HepG2 (cell line): ENCODE results near the gene PLCB2. TPM values are rescaled to one million over a fixed set of nuclear protein-coding genes. Genes with fewer than 3 reads are reported as not detected.

Source experiments
- ATAC-seq: fragments of 200-7000 bp; cut with Tn5 transposase; 3 replicates; pipeline ENCODE4 v1.9.1; 2020; ENCODE audit warnings: mild to moderate bottlenecking, moderate library complexity
- BruUV-seq: library from RNA; stranded (reverse); fragments of 400-500 nt; replicated peaks from 2 replicates; lab custom pipeline; 2021; lab: Mats Ljungman, UMichigan
- CTCF ChIA-PET: fragments of 300-600 bp; formaldehyde crosslinking; extraction: SDS; loops from one replicate; lab custom pipeline; 2021; ENCODE audit warnings: low total read pairs, inconsistent platforms, low intra/inter-chr PET ratio; lab: Yijun Ruan, JAX
- POLR2A ChIA-PET: fragments of 350-600 bp; sonication (Branson Sonifier 250); formaldehyde crosslinking; loops from one replicate; lab custom pipeline; 2020; ENCODE audit warnings: antibody characterized with exemption, inconsistent platforms; lab: Yijun Ruan, JAX
- DNase-seq: peaks from one replicate; pipeline ENCODE4 v3.0.0-alpha.2; 2015; ENCODE audit warnings: low spot score
- FAIRE-seq: peaks from 3 replicates; lab custom pipeline; 2011; peaks lifted over from hg19 to GRCh38; lab: Jason Lieb, UNC
- H2AFZ ChIP-seq: one replicate; pipeline ENCODE4 v1.6.1; 2011; ENCODE audit warnings: low read length, inconsistent platforms
- H3K27ac ChIP-seq: fragments of 300-600 bp; 3 replicates; pipeline ENCODE4 v1.8.0; 2011; ENCODE audit warnings: mixed run types, mild to moderate bottlenecking, mixed read lengths, low read length, inconsistent platforms; ENCODE audit not compliant: insufficient read depth; ENCODE audit errors: extremely low read length
- H3K27me3 ChIP-seq, 2 experiments: fragments of 200-600 bp in 1 of 2; 2 replicates in 1 of 2; 3 replicates in 1 of 2; pipeline versions ENCODE4 v1.6.0 to v1.8.0; 2011; ENCODE audit warnings: low read length in 2 of 2, mild to moderate bottlenecking in 2 of 2, moderate library complexity in 2 of 2, inconsistent platforms in 1 of 2; ENCODE audit not compliant: insufficient read depth in 2 of 2, control insufficient read depth in 1 of 2
- H3K36me3 ChIP-seq, 2 experiments: fragments of 200-600 bp in 1 of 2; replicated peaks in 1 of 2; 2 replicates in 1 of 2; 3 replicates in 1 of 2; pipeline versions ENCODE4 v1.5.1 to v1.8.0; 2011; ENCODE audit warnings: low read length in 2 of 2, inconsistent platforms in 1 of 2; ENCODE audit not compliant: insufficient read depth in 2 of 2, control insufficient read depth in 1 of 2
- H3K4me1 ChIP-seq: 2 replicates; pipeline ENCODE4 v1.5.1; 2012; ENCODE audit warnings: low read length, inconsistent platforms; ENCODE audit not compliant: insufficient read depth
- H3K4me2 ChIP-seq: 2 replicates; pipeline ENCODE4 v1.6.0; 2011; ENCODE audit warnings: low read depth, low read length, inconsistent platforms
- H3K4me3 ChIP-seq, 3 experiments: fragments of 200-600 bp in 1 of 3; sonication (generic), shearing (Covaris generic) in 1 of 3; replicated peaks in 1 of 3; 2 replicates each; pipeline ENCODE4 v1.5.1; 2011 to 2016; ENCODE audit warnings: low read length in 3 of 3, inconsistent platforms in 2 of 3, low read depth in 2 of 3, mild to moderate bottlenecking in 2 of 3, control low read depth in 1 of 3, mixed read lengths in 1 of 3; ENCODE audit not compliant: insufficient read depth in 1 of 3
- H3K79me2 ChIP-seq: one replicate; pipeline ENCODE4 v1.6.1; 2011; ENCODE audit warnings: low read length, inconsistent platforms; ENCODE audit not compliant: insufficient read depth
- H3K9ac ChIP-seq: 2 replicates; pipeline ENCODE4 v1.6.0; 2011; ENCODE audit warnings: mild to moderate bottlenecking, low read depth, low read length, inconsistent platforms; ENCODE audit not compliant: insufficient read depth
- H3K9me3 ChIP-seq: 2 replicates; pipeline ENCODE4 v1.5.1; 2012; ENCODE audit warnings: mild to moderate bottlenecking, low read length
- H4K20me1 ChIP-seq: 2 replicates; pipeline ENCODE4 v1.6.0; 2011; ENCODE audit warnings: inconsistent platforms, mild to moderate bottlenecking, low read length, moderate library complexity; ENCODE audit not compliant: insufficient read depth
- ARNT ChIP-seq: fragments of 450-650 bp; IDR thresholded peaks from 2 replicates; pipeline ENCODE4 v1.6.1; 2017
- ELF3 ChIP-seq: IDR thresholded peaks from 2 replicates; pipeline ENCODE4 v1.6.1; 2016; ENCODE audit warnings: missing genetic modification reagents, missing compliant biosample characterization
- GATA4 ChIP-seq: sonication (generic); IDR thresholded peaks from 2 replicates; pipeline ENCODE4 v1.6.1; 2016; ENCODE audit warnings: antibody characterized with exemption, low read depth, borderline replicate concordance
- HMGXB3 ChIP-seq: sonication (generic); formaldehyde crosslinking; IDR thresholded peaks from 2 replicates; pipeline ENCODE4 v1.4.0; 2020; ENCODE audit warnings: missing genetic modification reagents, borderline replicate concordance
- POLR2G ChIP-seq: fragments of 200-400 bp; formaldehyde crosslinking; IDR thresholded peaks from 2 replicates; pipeline ENCODE4 v1.6.1; 2018; ENCODE audit warnings: mild to moderate bottlenecking, low read depth, low read length, moderate library complexity
- ZBTB8A ChIP-seq: sonication (generic); formaldehyde crosslinking; IDR thresholded peaks from 2 replicates; pipeline ENCODE4 v1.4.0; 2020; ENCODE audit warnings: mild to moderate bottlenecking, low read depth, missing genetic modification reagents, borderline replicate concordance
- ZFP62 ChIP-seq: sonication (generic); formaldehyde crosslinking; IDR thresholded peaks from 2 replicates; pipeline ENCODE4 v1.4.0; 2020; ENCODE audit warnings: missing genetic modification reagents
- ZNF20 ChIP-seq: sonication (generic); formaldehyde crosslinking; IDR thresholded peaks from 2 replicates; pipeline ENCODE4 v1.4.0; 2020; ENCODE audit warnings: mild to moderate bottlenecking, moderate library complexity, missing genetic modification reagents
- ZNF546 ChIP-seq: sonication (generic); formaldehyde crosslinking; conservative IDR thresholded peaks from 2 replicates; pipeline ENCODE4 v1.8.1; 2023; ENCODE audit warnings: mild to moderate bottlenecking, missing genetic modification reagents
- WGBS: methylation state at CpG from one replicate; pipeline ENCODE4 v1.1.6; 2017; ENCODE audit warnings: low lambda C conversion rate; 5-methylcytosine and 5-hydroxymethylcytosine counted together
- in situ Hi-C: cut with HindIII; loops from 2 replicates; pipeline ENCODE4 v1.10.0; 2017; ENCODE audit warnings: low pct_unique_long_range_greater_than_20kb; ENCODE audit not compliant: extremely low pct_ligation_motif_present
- intact Hi-C: fragments of 100-400 bp; cut with micrococcal nuclease; formaldehyde crosslinking; loops from one replicate; pipeline ENCODE4 v1.10.0; 2022; ENCODE audit not compliant: unreplicated experiment
- polyA plus RNA-seq, 8 experiments: library from polyadenylated mRNA; depleted of rRNA in 3 of 8; stranded (reverse) in 7 of 8; unstranded in 1 of 8; fragments of >200 nt; fragmentation: Illumina TruSeq in 4 of 8; extraction: Trizol in 4 of 8; gene quantifications; 2 replicates each; pipeline versions ENCODE4 v1.2.1 to v1.2.3, GENCODE V29; 2011 to 2016; ENCODE audit warnings: low read depth in 4 of 8, missing spikeins in 1 of 8, mixed read lengths in 1 of 8; ENCODE audit not compliant: insufficient read depth in 1 of 8
- total RNA-seq, 5 experiments: library from RNA; depleted of rRNA; stranded (reverse); fragments of >200 nt; fragmentation: Illumina TruSeq; extraction: Trizol; gene quantifications; 2 replicates each; pipeline ENCODE4 v1.2.3, GENCODE V29; 2016; ENCODE audit warnings: low read depth in 1 of 5

The PLCB2 gene
- total and polyA plus RNA-seq, 2 of the 13 experiments (the other 11 are each of a cell fraction or from before 2014, with no cell fraction given): 0.11 TPM; not detected in 1

- no peak for TF ChIP-seq ZBTB8A (CRISPR knock-in tag)
Measured at GRCh38 chr15:40286794-40287193, 20.9 kb downstream of the PLCB2 start (continued).

GRCh38 chr15:40286061-40286532 lies 21.6 kb downstream of the PLCB2 start:
- Histone ChIP-seq H2AFZ (no peak overlapping the region), H3K4me1 (0 out of 2 replicates have a peak, but pooled peaks cover 3% of the 10 kb centered on the region), H3K36me3 (no peaks in the 10 kb centered on the region), H3K9ac (no peak overlapping the region), H3K27me3 (peaks cover 20 to 89% of the 10 kb centered on the region in 2 experiments), H4K20me1 (no peaks in the 10 kb centered on the region), H3K27ac (no peak overlapping the region), H3K4me2 (no peak overlapping the region), H3K79me2 (no peaks in the 10 kb centered on the region), H3K4me3 (no peak overlapping the region), H3K9me3 (no peaks in the 10 kb centered on the region)
- in situ Hi-C loops (no loop called here), intact Hi-C loops (no loop called here)
- ChIA-PET POLR2A (no interaction called here), CTCF (no interaction called here)
- DNase-seq (no peak), ATAC-seq (no peak), FAIRE-seq (no peak)
- BruUV-seq: no TSS peak
- 3% methylated on average over 6 of the region's 7 CpGs for WGBS
- TF ChIP-seq ZNF20 (CRISPR knock-in tag) (no peak), GATA4 (no peak), ARNT (no peak), POLR2G (no peak), ZNF546 (CRISPR knock-in tag) (no peak), HMGXB3 (CRISPR knock-in tag) (no peak), ZFP62 (CRISPR knock-in tag) (no peak), ELF3 (CRISPR knock-in tag) (no peak)
